ENCODE measurements around the gene CCDC91. TPM values are rescaled to one million over a fixed set of nuclear protein-coding genes. Genes with fewer than 3 reads are reported as not detected.

CCDC91 gene
- polyA plus RNA-seq, 3 donors: 6.3 to 18.1 (median 15.6) TPM

GRCh38 chr12:28268608-28269229 lies 78.5 kb downstream of the CCDC91 start:
- H3K9me3 ChIP-seq (replicated peaks in 1 of 2; ENCODE audit: control insufficient read depth in 1 of 2, insufficient read depth in 1 of 2, low read length in 2 of 2): peaks cover 0 to 8% of the 10 kb centered on the region in 2 donors
- H3K27me3 ChIP-seq (ENCODE audit: control insufficient read depth in 2 of 2, insufficient read depth in 2 of 2, low read length in 2 of 2): no peaks in the 10 kb centered on the region
- peaks cover 8 to 15% of the 10 kb centered on the region in 2 donors for H3K36me3 Mint-ChIP-seq
- no peaks in the 10 kb centered on the region for H3K4me1 Mint-ChIP-seq
- peaks cover 1 to 21% (median 8%) of the 10 kb centered on the region in 7 donors for H3K9me3 Mint-ChIP-seq
- peaks cover 0 to 12% of the 10 kb centered on the region in 2 donors for H3K36me3 ChIP-seq (replicated peaks in 1 of 2; ENCODE audit: control insufficient read depth in 1 of 2, insufficient read depth in 2 of 2, low read length in 2 of 2)
- H3K27ac ChIP-seq (ENCODE audit: low read depth in 1 of 2, low read length in 2 of 2): no peak overlapping the region
- H3K4me1 ChIP-seq (ENCODE audit: control insufficient read depth in 1 of 2, insufficient read depth in 2 of 2, low read length in 2 of 2): no peaks in the 10 kb centered on the region
- TF ChIP-seq CTCF (IDR thresholded peaks at IDR 0.05): no peak
- H2AFZ ChIP-seq (ENCODE audit: insufficient read depth, low read depth, low read length, poor library complexity, severe bottlenecking): no peak overlapping the region
- peaks cover 0 to 2% (median 0%) of the 10 kb centered on the region in 3 donors for H3K27me3 Mint-ChIP-seq (ENCODE audit: low read depth in 3 of 3)
- no peaks in the 10 kb centered on the region for H3K79me2 ChIP-seq (ENCODE audit: insufficient read depth, low read length)
- no peak overlapping the region for H3K4me3 ChIP-seq (replicated peaks in 1 of 3; ENCODE audit: low read depth in 2 of 3, low read length in 3 of 3)
- H3K27ac Mint-ChIP-seq: no peak overlapping the region
- WGBS (ENCODE audit: insufficient coverage): 100% methylated on average over 1 of the region's 3 CpGs
- H3K9ac ChIP-seq (ENCODE audit: insufficient read depth, low read length, poor library complexity, severe bottlenecking): no peak overlapping the region
- DNase-seq: no peak
- H3K4me2 ChIP-seq (replicated peaks; ENCODE audit: extremely low read depth, low read length, poor library complexity, severe bottlenecking): no peak overlapping the region
- no peak overlapping the region for H3K4me3 Mint-ChIP-seq
- no peaks in the 10 kb centered on the region for H4K20me1 ChIP-seq (ENCODE audit: insufficient read depth, low read length)
- intact Hi-C loops (cut with micrococcal nuclease): no loop called here

DNA sequence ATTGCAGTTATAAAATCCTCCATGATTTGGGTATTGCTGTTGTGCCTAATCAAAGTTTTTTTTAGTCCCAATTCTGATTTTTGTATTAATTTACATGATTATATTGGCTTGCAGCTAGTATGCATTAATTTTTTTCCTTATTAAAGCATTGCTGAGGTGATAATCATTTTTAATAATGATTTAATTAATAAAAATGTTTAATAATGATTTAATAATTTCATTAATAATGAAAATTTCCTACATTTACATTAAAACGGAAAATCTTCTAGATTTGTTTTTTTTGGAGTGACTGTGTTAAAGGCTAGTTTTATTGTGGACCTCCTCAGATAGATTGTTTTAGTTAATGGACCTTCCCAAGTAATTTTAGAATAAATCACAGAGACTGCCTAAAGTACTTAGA lies 79.6 kb downstream of the CCDC91 start:
- H4K20me1 ChIP-seq (ENCODE audit: insufficient read depth, low read length): no peaks in the 10 kb centered on the region
- no peak overlapping the region for H3K27ac ChIP-seq (ENCODE audit: low read depth in 1 of 2, low read length in 2 of 2)
- WGBS (ENCODE audit: insufficient coverage): no CpG with 5 or more reads among the region's 1 CpG
- Mint-ChIP-seq H3K27ac (no peak overlapping the region), H3K27me3 (ENCODE audit: low read depth in 3 of 3) (peaks cover 0 to 2% (median 0%) of the 10 kb centered on the region in 3 donors), H3K36me3 (peaks cover 18 to 23% of the 10 kb centered on the region in 2 donors), H3K4me1 (no peaks in the 10 kb centered on the region), H3K4me3 (no peak overlapping the region), H3K9me3 (peaks cover 1 to 26% (median 8%) of the 10 kb centered on the region in 7 donors)
- H2AFZ ChIP-seq (ENCODE audit: insufficient read depth, low read depth, low read length, poor library complexity, severe bottlenecking): no peak overlapping the region
- no peaks in the 10 kb centered on the region for H3K79me2 ChIP-seq (ENCODE audit: insufficient read depth, low read length)
- H3K4me3 ChIP-seq (replicated peaks in 1 of 3; ENCODE audit: low read depth in 2 of 3, low read length in 3 of 3): no peak overlapping the region
- peaks cover 0 to 8% of the 10 kb centered on the region in 2 donors for H3K9me3 ChIP-seq (replicated peaks in 1 of 2; ENCODE audit: control insufficient read depth in 1 of 2, insufficient read depth in 1 of 2, low read length in 2 of 2)
- no peak overlapping the region for H3K9ac ChIP-seq (ENCODE audit: insufficient read depth, low read length, poor library complexity, severe bottlenecking)
- H3K36me3 ChIP-seq (replicated peaks in 1 of 2; ENCODE audit: control insufficient read depth in 1 of 2, insufficient read depth in 2 of 2, low read length in 2 of 2): peaks cover 0 to 12% of the 10 kb centered on the region in 2 donors
- intact Hi-C loops (cut with micrococcal nuclease): no loop called here
- TF ChIP-seq CTCF (IDR thresholded peaks at IDR 0.05): no peak
- no peaks in the 10 kb centered on the region for H3K27me3 ChIP-seq (ENCODE audit: control insufficient read depth in 2 of 2, insufficient read depth in 2 of 2, low read length in 2 of 2)
- no peak for DNase-seq
- H3K4me1 ChIP-seq (ENCODE audit: control insufficient read depth in 1 of 2, insufficient read depth in 2 of 2, low read length in 2 of 2): no peaks in the 10 kb centered on the region
- H3K4me2 ChIP-seq (replicated peaks; ENCODE audit: extremely low read depth, low read length, poor library complexity, severe bottlenecking): no peak overlapping the region

Data from CD14-positive monocyte (primary cell).